Hematopoietic multipotent progenitor cell treated with erythropoietin and hydrocortisone succinate and interleukin-3 and kit ligand, for 4 days (in vitro differentiated cells): ENCODE measurements around the gene RIN3.
A peak's percentile ranks its signal among the peaks of the same experiment; 100 is the strongest.
"Not testable (repeated sequence)": the region's sequence is repeated elsewhere in the genome, so short reads cannot be mapped to it uniquely, and the experiment has no call there.

Source experiments
- DNase-seq: peaks from one replicate; pipeline ENCODE4 v3.0.0-alpha.2; 2015

RIN3 gene

GRCh38 chr14:92676403-92677086 is 163.0 kb downstream of the RIN3 start:
- no peak for DNase-seq

- peak; percentile 71 for DNase-seq
These were observed 163.6 kb downstream of the RIN3 start for GRCh38 chr14:92677087-92677668.

- no peak for DNase-seq
These were observed 164.4 kb downstream of the RIN3 start for GRCh38 chr14:92677955-92678354.

- no peak for DNase-seq
These were observed 165.2 kb downstream of the RIN3 start for GRCh38 chr14:92678766-92679165.

GRCh38 chr14:92679246-92679645 is 165.7 kb downstream of the RIN3 start:
- no peak for DNase-seq

- not testable (repeated sequence) for DNase-seq
These were observed 166.7 kb downstream of the RIN3 start for GRCh38 chr14:92680330-92680729.

- peak; percentile 91 for DNase-seq
These were observed 167.4 kb downstream of the RIN3 start for GRCh38 chr14:92680781-92681650.

GRCh38 chr14:92683041-92683440 is 169.5 kb downstream of the RIN3 start:
- no peak for DNase-seq

- DNase-seq: no peak
These were observed 171.4 kb downstream of the RIN3 start for GRCh38 chr14:92684801-92685560.

GRCh38 chr14:92685784-92686355 is 172.3 kb downstream of the RIN3 start:
- no peak for DNase-seq

GRCh38 chr14:92686411-92686899 is 172.9 kb downstream of the RIN3 start:
- DNase-seq: no peak

GRCh38 chr14:92686900-92687427 is 173.4 kb downstream of the RIN3 start:
- peak; percentile 41 for DNase-seq

- no peak for DNase-seq
These were observed 174.3 kb downstream of the RIN3 start for GRCh38 chr14:92687681-92688433.

GRCh38 chr14:92688434-92689375 is 175.1 kb downstream of the RIN3 start:
- DNase-seq: no peak

GRCh38 chr14:92690171-92691011 is 176.8 kb downstream of the RIN3 start:
- peak; percentile 78 for DNase-seq

- DNase-seq: peak; percentile 72
These were observed 179.2 kb downstream of the RIN3 start for GRCh38 chr14:92692822-92693226.

- no peak for DNase-seq
These were observed 180.6 kb downstream of the RIN3 start for GRCh38 chr14:92693998-92694795.

GRCh38 chr14:92694807-92695206 is 181.2 kb downstream of the RIN3 start:
- DNase-seq: no peak
